Activated naive CD8-positive, alpha-beta T cell treated with anti-CD3 and anti-CD28 coated beads, Interleukin-2, amount 10 ng/mL, durations not matched to agents 7 days and 5 days (primary cell): ENCODE data around the gene ARNT2. TPM values are rescaled to one million over a fixed set of nuclear protein-coding genes. Genes with fewer than 3 reads are reported as not detected.

Source experiments
- ATAC-seq: fragments of 150-1000 bp; cut with Tn5 transposase; one replicate; pipeline ENCODE4 v1.10.0; 2021; ENCODE audit warnings: low read depth, moderate library complexity
- POLR2A ChIA-PET: fragments of 350-600 bp; sonication (Branson Sonifier 250); formaldehyde crosslinking; loops from one replicate; lab custom pipeline; 2021; ENCODE audit warnings: antibody characterized with exemption; lab: Charles Lee
- DNase-seq: peaks from one replicate; pipeline ENCODE4 v3.0.0; 2021
- H3K27ac Mint-ChIP-seq: one replicate; pipeline ENCODE4 v1.8.0; 2022; ENCODE audit warnings: mild to moderate bottlenecking, mixed read lengths
- H3K27me3 Mint-ChIP-seq: one replicate; pipeline ENCODE4 v1.8.0; 2022; ENCODE audit warnings: mild to moderate bottlenecking, moderate library complexity, mixed read lengths
- H3K36me3 Mint-ChIP-seq: one replicate; pipeline ENCODE4 v1.8.0; 2021; ENCODE audit warnings: mild to moderate bottlenecking, mixed read lengths
- H3K4me1 Mint-ChIP-seq: one replicate; pipeline ENCODE4 v1.8.0; 2021; ENCODE audit warnings: mixed read lengths
- H3K4me3 Mint-ChIP-seq: one replicate; pipeline ENCODE4 v1.8.0; 2022; ENCODE audit warnings: mild to moderate bottlenecking, moderate library complexity, mixed read lengths
- H3K9me3 Mint-ChIP-seq: one replicate; pipeline ENCODE4 v1.8.0; 2021; ENCODE audit warnings: mixed read lengths
- total RNA-seq, 2 experiments: library from RNA; stranded (reverse); gene quantifications; one replicate each; pipeline ENCODE4 v1.2.3, GENCODE V29; 2021

ARNT2 gene
- total RNA-seq, 2 experiments from 2014 or later: not detected

- Mint-ChIP-seq H3K4me3 (no peak overlapping the region), H3K36me3 (no peaks in the 10 kb centered on the region), H3K4me1 (no peaks in the 10 kb centered on the region), H3K27me3 (peaks cover 11% of the 10 kb centered on the region), H3K9me3 (no peaks in the 10 kb centered on the region), H3K27ac (no peak overlapping the region)
- ATAC-seq (no peak), DNase-seq (no peak)
- POLR2A ChIA-PET: no interaction called here
Observed at GRCh38 chr15:80561500-80561899, 157.3 kb downstream of the ARNT2 start.

- H3K4me3 Mint-ChIP-seq: no peak overlapping the region
- H3K4me1 Mint-ChIP-seq: no peaks in the 10 kb centered on the region
- ATAC-seq: no peak
- H3K9me3 Mint-ChIP-seq: no peaks in the 10 kb centered on the region
- no peak for DNase-seq
- H3K27ac Mint-ChIP-seq: no peak overlapping the region
- POLR2A ChIA-PET: no interaction called here
- no peaks in the 10 kb centered on the region for H3K36me3 Mint-ChIP-seq
- peaks cover 11% of the 10 kb centered on the region for H3K27me3 Mint-ChIP-seq
Observed at GRCh38 chr15:80562033-80562432, 157.9 kb downstream of the ARNT2 start.

GRCh38 chr15:80562846-80563245 lies 158.7 kb downstream of the ARNT2 start:
- POLR2A ChIA-PET: no interaction called here
- no peak for ATAC-seq
- Mint-ChIP-seq H3K27me3 (peaks cover 11% of the 10 kb centered on the region), H3K4me3 (no peak overlapping the region), H3K27ac (no peak overlapping the region), H3K9me3 (no peaks in the 10 kb centered on the region), H3K4me1 (no peaks in the 10 kb centered on the region), H3K36me3 (no peaks in the 10 kb centered on the region)
- DNase-seq: no peak

GRCh38 chr15:80563372-80563997 lies 159.3 kb downstream of the ARNT2 start:
- ATAC-seq (no peak), DNase-seq (no peak)
- POLR2A ChIA-PET: no interaction called here
- H3K27ac Mint-ChIP-seq: no peak overlapping the region
- peaks cover 11% of the 10 kb centered on the region for H3K27me3 Mint-ChIP-seq
- no peaks in the 10 kb centered on the region for H3K36me3 Mint-ChIP-seq
- no peak overlapping the region for H3K4me3 Mint-ChIP-seq
- H3K9me3 Mint-ChIP-seq: no peaks in the 10 kb centered on the region
- no peaks in the 10 kb centered on the region for H3K4me1 Mint-ChIP-seq

- POLR2A ChIA-PET: no interaction called here
- H3K36me3 Mint-ChIP-seq: no peaks in the 10 kb centered on the region
- H3K27ac Mint-ChIP-seq: no peak overlapping the region
- ATAC-seq (no peak), DNase-seq (no peak)
- no peaks in the 10 kb centered on the region for H3K4me1 Mint-ChIP-seq
- H3K4me3 Mint-ChIP-seq: no peak overlapping the region
- peaks cover 11% of the 10 kb centered on the region for H3K27me3 Mint-ChIP-seq
- no peaks in the 10 kb centered on the region for H3K9me3 Mint-ChIP-seq
Observed at GRCh38 chr15:80564056-80564455, 159.9 kb downstream of the ARNT2 start.

GRCh38 chr15:80565398-80565797 lies 161.2 kb downstream of the ARNT2 start:
- no peak overlapping the region for H3K4me3 Mint-ChIP-seq
- POLR2A ChIA-PET: interaction anchor here (0.7 kb wide), 1 partner anchor 199 kb away, joined by 3 read pairs; no protein-coding TSS in a partner anchor
- DNase-seq (no peak), ATAC-seq (no peak)
- H3K27me3 Mint-ChIP-seq: peaks cover 11% of the 10 kb centered on the region
- H3K9me3 Mint-ChIP-seq: no peaks in the 10 kb centered on the region
- no peaks in the 10 kb centered on the region for H3K4me1 Mint-ChIP-seq
- H3K27ac Mint-ChIP-seq: no peak overlapping the region
- no peaks in the 10 kb centered on the region for H3K36me3 Mint-ChIP-seq

- Mint-ChIP-seq H3K9me3 (no peaks in the 10 kb centered on the region), H3K4me3 (no peak overlapping the region), H3K36me3 (no peaks in the 10 kb centered on the region), H3K4me1 (no peaks in the 10 kb centered on the region), H3K27me3 (peaks cover 11% of the 10 kb centered on the region), H3K27ac (no peak overlapping the region)
- DNase-seq (no peak), ATAC-seq (no peak)
- POLR2A ChIA-PET: no interaction called here
Observed at GRCh38 chr15:80565988-80566387, 161.8 kb downstream of the ARNT2 start.

- POLR2A ChIA-PET: no interaction called here
- ATAC-seq (no peak), DNase-seq (no peak)
- Mint-ChIP-seq H3K27ac (no peak overlapping the region), H3K4me1 (no peaks in the 10 kb centered on the region), H3K36me3 (no peaks in the 10 kb centered on the region), H3K9me3 (no peaks in the 10 kb centered on the region), H3K4me3 (no peak overlapping the region), H3K27me3 (peaks cover 13% of the 10 kb centered on the region)
Observed at GRCh38 chr15:80567721-80568157, 163.6 kb downstream of the ARNT2 start.

- DNase-seq (no peak), ATAC-seq (no peak)
- Mint-ChIP-seq H3K27me3 (peaks cover 13% of the 10 kb centered on the region), H3K36me3 (no peaks in the 10 kb centered on the region), H3K27ac (no peak overlapping the region), H3K9me3 (no peaks in the 10 kb centered on the region), H3K4me3 (no peak overlapping the region), H3K4me1 (no peaks in the 10 kb centered on the region)
- POLR2A ChIA-PET: no interaction called here
Observed at GRCh38 chr15:80568298-80568697, 164.1 kb downstream of the ARNT2 start.

- H3K27me3 Mint-ChIP-seq: peaks cover 12% of the 10 kb centered on the region
- H3K4me3 Mint-ChIP-seq: no peak overlapping the region
- H3K9me3 Mint-ChIP-seq: no peaks in the 10 kb centered on the region
- H3K36me3 Mint-ChIP-seq: no peaks in the 10 kb centered on the region
- POLR2A ChIA-PET: no interaction called here
- no peak for ATAC-seq
- H3K4me1 Mint-ChIP-seq: no peaks in the 10 kb centered on the region
- H3K27ac Mint-ChIP-seq: no peak overlapping the region
- no peak for DNase-seq
Observed at GRCh38 chr15:80568876-80569605, 164.9 kb downstream of the ARNT2 start.

GRCh38 chr15:80569656-80570055 lies 165.5 kb downstream of the ARNT2 start:
- no peaks in the 10 kb centered on the region for H3K9me3 Mint-ChIP-seq
- peaks cover 12% of the 10 kb centered on the region for H3K27me3 Mint-ChIP-seq
- H3K36me3 Mint-ChIP-seq: no peaks in the 10 kb centered on the region
- no peak for ATAC-seq
- POLR2A ChIA-PET: no interaction called here
- no peak for DNase-seq
- H3K27ac Mint-ChIP-seq: no peak overlapping the region
- H3K4me1 Mint-ChIP-seq: no peaks in the 10 kb centered on the region
- no peak overlapping the region for H3K4me3 Mint-ChIP-seq

GRCh38 chr15:80570553-80570952 lies 166.4 kb downstream of the ARNT2 start:
- H3K4me1 Mint-ChIP-seq: no peaks in the 10 kb centered on the region
- POLR2A ChIA-PET: no interaction called here
- H3K4me3 Mint-ChIP-seq: no peak overlapping the region
- H3K9me3 Mint-ChIP-seq: no peaks in the 10 kb centered on the region
- no peaks in the 10 kb centered on the region for H3K36me3 Mint-ChIP-seq
- no peak for ATAC-seq
- peaks cover 7% of the 10 kb centered on the region for H3K27me3 Mint-ChIP-seq
- H3K27ac Mint-ChIP-seq: no peak overlapping the region
- no peak for DNase-seq

- Mint-ChIP-seq H3K36me3 (no peaks in the 10 kb centered on the region), H3K9me3 (no peaks in the 10 kb centered on the region), H3K4me1 (no peaks in the 10 kb centered on the region), H3K27me3 (peaks cover 7% of the 10 kb centered on the region), H3K4me3 (no peak overlapping the region), H3K27ac (no peak overlapping the region)
- POLR2A ChIA-PET: no interaction called here
- ATAC-seq (no peak), DNase-seq (no peak)
Observed at GRCh38 chr15:80572337-80572736, 168.2 kb downstream of the ARNT2 start.

GRCh38 chr15:80573606-80574005 lies 169.4 kb downstream of the ARNT2 start:
- peaks cover 7% of the 10 kb centered on the region for H3K27me3 Mint-ChIP-seq
- H3K9me3 Mint-ChIP-seq: no peaks in the 10 kb centered on the region
- H3K27ac Mint-ChIP-seq: no peak overlapping the region
- H3K36me3 Mint-ChIP-seq: no peaks in the 10 kb centered on the region
- no peak for DNase-seq
- ATAC-seq: no peak
- H3K4me1 Mint-ChIP-seq: no peaks in the 10 kb centered on the region
- POLR2A ChIA-PET: no interaction called here
- H3K4me3 Mint-ChIP-seq: no peak overlapping the region
